T-helper 1 cell (primary cell): ENCODE data around the gene OR10K2.
"Not testable (repeated sequence)": the region's sequence is repeated elsewhere in the genome, so short reads cannot be mapped to it uniquely, and the experiment has no call there.

Source experiments
- DNase-seq, 5 donors: peaks; one replicate each; pipeline ENCODE4 v3.0.0-alpha.2; 2012 to 2020
- total RNA-seq, 4 donors: gene quantifications; one replicate each; lab custom pipeline; 2026; lab: John Stamatoyannopoulos, UW

The OR10K2 gene, protein sequence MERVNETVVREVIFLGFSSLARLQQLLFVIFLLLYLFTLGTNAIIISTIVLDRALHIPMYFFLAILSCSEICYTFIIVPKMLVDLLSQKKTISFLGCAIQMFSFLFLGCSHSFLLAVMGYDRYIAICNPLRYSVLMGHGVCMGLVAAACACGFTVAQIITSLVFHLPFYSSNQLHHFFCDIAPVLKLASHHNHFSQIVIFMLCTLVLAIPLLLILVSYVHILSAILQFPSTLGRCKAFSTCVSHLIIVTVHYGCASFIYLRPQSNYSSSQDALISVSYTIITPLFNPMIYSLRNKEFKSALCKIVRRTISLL
- 0 reads per million in 4 donors for total RNA-seq

DNA sequence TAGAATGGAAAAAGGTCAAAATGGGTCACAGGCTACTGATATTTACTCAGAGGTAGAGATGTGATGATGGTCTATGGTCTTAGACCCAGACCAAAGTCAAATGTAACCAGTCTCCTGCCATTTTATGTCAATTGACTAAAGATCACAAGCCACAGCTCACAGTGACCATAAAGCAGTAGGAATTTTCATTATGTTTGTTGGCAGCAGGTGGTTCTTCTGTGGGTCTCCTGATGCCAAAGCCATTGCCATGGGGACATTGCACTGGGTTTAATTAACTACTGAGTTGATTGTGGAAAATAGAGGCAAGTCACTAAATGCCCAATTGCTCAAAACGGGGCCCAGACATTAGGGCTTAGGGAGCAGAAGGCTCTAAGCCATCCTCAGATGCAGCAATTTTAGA is at the start of gene OR10K2:
Gene OR10K2 (minus strand): TSS at position 101 of the 400 bp plus-strand sequence. CDS start 5,371 bp downstream, outside the sequence.
- no peak for DNase-seq

DNA sequence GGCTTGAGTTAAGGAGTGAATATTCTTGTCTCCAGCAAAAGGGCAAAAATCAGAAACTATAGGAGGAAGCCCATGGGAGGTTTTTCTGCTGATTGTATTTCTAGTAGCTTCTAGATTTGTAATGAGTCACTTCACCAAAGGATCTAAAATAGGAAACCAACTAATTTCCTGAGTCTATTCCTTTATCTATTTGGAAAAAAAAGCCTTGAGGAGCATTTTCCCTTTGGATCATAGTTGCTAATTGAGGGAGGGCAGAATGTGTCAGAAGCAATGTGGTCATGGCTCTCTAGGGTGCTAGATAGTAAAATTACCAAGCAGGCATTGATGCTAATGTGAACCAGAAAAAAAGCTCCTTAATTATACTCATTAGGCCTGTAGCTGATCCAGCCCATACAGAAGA is 45.9 kb upstream of the OR10K2 start, which contains the start of gene OR10R2:
Gene OR10R2 (plus strand): TSS at position 301 of the 400 bp plus-strand sequence. CDS start 106 bp downstream, outside the sequence.
- no peak for DNase-seq

DNA sequence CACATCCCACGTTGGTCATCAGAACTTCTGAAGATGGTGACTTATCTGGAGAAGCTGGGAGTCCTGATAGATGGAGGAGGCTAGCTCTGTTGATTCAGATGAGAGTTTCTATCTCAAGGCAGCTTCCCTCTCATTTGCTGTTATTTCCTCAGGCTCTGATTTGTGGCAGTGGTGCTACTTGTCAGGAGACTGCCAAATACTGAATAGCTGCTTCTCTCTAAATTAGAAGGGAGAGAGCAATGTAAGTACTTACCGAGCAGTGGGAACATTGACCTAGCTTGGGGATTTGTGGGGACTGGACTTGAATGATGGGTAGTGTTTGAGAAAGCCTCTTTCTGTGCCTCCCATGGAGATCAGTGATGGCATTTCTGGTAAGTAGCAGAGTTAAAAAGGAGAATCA is 35.5 kb upstream of the OR10K2 start, which contains the start of gene OR10K1:
Gene OR10K1 (plus strand): TSS at position 301 of the 400 bp plus-strand sequence. CDS start 3,728 bp downstream, outside the sequence.
- no peak for DNase-seq

DNA sequence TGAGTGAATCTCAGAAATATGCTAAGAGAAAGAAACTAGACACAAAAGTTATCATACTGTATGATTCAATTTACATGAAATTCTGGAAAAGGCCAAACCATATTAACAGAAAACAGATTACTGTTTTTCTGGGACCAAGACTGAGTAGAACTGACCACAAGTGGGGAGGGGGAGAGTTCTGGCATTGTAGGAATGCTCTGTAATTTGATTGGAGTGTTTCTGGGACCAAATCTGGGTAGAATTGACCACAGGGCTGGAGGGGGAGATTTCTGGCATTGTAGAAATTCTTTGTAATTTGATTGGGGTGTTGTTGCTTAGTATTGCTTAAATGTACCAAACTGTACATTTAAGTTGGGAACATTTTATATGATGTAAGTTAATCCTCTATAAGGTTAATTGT is 32.2 kb upstream of the OR10K2 start:
- DNase-seq: no peak

DNA sequence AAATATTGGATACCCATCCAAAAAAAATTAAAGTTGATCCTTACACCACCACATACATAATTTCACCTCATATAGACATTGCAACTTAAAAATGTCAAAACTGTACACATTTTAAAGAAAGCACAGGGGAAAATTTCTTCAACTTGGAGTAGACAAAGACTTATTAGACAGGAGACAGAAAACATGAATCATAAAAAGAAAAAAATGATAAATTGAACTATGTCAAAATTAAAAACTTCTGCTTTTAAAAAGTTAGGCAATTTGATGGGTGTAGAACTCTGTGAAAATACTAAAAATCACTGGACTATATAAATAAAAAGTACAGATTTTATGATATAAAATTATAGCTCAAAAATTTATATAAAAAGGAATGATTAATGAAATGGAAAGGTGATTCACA is 31.2 kb upstream of the OR10K2 start:
- DNase-seq: no peak

DNA sequence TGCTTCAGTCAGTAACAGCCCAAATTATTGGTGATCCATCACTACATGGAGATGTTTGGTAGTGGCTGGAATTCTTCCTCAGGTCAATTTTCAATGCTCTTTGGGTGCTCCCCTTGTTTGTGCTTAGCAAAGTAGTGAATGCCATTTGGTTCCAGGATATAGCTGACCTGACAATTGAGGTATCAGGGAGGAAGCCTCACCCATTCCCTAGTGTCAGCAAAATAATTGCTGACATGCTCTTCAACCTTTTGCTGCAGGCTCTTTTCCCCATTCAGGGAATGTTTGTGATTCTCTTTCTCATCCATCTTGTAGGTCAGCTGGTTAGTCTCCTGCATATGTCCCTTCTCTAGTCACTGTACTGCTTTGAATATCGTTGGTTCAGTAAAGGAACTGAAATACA is 28.5 kb upstream of the OR10K2 start:
- no peak for DNase-seq

DNA sequence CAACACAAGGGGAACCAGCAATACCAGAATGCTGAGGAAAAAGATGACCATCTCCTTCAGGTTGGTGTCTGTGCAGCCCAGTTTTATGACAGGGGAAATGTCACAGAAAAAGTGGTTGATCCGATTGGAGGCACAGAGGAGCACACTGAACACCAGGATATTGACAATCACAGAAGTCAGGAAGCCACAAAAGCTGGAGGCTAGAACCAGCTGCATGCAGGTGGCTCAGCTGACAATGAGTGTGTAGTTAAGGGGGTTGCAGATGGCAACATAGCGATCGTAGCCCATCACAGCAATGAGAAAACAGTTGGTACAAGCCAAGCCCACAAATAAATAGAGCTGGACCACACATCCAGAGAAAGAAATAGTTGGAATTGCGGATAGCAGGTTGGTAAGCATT is 19.3 kb upstream of the OR10K2 start:
- no peak for DNase-seq

DNA sequence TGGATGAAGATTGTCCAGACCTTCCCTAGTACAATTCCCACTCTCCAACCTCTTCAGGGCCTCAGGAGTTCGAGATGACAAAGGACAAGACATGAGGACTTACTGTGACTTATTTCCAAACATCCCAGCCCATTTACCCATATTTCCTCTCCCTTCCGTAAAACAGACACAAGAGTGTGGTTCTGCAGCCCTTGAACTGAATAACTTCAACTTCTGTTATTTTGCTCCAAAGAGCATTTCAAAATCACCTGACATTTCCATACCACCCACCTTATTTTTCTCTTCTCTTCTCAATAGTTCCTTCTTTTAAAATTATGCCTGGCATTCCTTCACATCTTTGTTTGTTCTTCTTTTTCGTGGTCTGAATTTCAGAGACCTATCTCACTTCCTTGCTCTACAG is 8.7 kb upstream of the OR10K2 start:
- DNase-seq: no peak

DNA sequence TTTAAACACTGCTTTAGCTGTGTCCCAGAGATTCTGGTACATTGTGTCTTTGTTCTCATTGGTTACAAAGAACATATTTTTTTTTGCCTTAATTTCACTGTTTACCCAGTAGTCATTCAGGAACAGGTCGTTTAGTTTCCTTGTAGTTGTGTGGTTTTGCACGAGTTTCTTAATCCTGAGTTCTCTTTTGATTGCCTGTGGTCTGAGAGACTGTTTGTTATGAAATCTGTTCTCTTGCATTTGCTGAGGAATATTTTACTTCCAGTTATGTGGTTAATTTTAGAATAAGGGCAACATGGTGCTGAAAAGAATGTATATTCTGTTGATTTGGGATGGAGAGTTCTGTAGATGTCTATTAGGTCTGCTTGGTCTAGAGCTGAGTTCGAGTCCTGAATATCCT is 4.1 kb upstream of the OR10K2 start:
- not testable (repeated sequence) for DNase-seq

DNA sequence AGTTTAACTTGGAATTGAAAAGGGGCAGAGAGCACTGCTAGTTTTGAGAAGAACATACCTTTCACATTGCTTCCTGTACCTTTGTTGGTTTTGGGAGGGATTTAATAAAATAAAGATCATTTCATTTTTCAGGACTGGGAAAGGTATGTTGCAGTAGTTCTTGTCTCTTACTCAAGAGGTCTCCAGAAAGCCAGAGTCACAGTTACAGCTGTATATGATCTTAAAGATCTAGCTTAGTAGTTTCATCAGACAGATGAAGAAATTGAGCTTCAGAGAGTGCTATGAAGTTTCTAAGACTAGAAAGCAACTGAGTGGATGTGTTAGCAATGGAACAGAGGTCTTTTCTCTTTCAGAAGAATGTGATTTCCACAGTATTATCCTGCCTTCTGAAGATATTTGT is 1.0 kb downstream of the OR10K2 start:
- no peak for DNase-seq

DNA sequence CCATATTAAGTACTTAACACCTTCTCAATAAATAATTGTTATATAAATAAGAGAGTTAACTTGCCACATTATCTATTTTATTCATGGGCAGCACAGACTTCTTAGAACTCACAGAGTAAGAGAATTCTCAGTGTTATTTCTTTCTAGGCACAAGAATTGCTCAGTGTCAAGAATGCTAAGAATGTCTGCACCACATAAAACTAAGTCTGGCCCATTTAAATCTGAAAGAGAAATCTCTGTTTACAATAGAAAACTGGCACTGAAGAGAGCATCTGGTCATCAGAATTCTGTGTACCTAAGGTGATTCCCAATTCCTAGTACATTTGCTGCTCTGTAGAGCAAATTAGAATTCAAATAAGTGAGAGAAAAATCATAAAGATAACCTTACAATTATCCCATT is 3.8 kb downstream of the OR10K2 start:
- DNase-seq: no peak

DNA sequence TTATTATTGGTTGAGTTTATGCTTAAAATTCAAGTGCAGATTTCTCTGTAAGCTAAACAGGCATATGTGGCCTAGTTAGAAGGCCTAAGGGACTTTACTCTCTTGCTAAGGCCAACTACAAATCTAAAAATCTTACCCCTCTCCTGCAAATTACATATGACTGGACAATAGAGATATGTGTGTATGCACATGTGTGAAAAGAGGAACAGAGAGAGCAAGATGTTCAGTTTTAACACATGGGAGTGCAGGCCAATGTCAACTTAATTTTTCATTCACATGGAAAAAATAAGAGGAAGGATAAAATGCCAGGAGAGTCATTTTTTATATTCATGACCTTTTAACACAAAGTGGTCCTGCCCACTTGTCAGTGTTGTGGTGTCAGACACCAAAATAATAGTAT is 8.5 kb downstream of the OR10K2 start:
- no peak for DNase-seq

DNA sequence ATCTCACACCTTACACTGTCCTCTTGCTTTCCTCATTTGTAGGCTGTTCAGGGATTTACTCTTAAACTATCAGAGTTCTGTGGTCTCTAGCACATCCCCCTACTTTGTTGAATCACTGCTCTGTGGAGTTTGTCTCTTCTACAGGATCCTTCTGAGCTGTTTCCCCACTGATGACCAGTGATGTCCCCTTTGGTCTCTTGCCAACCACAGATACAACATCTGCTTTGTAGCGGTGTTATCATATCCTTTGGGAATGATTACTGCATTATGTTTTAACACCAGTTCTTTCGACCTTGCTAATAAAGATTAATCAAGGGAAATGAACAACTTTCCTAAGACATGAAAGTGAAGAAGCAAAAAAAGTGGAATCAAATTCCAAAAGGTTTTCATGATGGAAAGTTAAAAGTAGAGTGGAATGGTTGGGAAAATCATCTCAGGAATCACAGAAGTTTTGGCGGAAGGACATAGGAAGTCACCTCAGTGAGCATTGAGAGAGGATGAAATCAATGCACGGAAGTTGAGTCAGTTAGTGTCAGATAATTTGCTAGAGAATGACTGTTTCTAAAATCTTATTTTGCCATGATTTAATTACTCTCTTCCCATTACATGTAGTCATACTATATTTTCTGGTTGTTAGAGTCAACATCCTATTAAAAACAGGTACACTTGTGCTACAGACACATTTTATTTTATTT is 11.2 kb downstream of the OR10K2 start:
- DNase-seq: no peak

DNA sequence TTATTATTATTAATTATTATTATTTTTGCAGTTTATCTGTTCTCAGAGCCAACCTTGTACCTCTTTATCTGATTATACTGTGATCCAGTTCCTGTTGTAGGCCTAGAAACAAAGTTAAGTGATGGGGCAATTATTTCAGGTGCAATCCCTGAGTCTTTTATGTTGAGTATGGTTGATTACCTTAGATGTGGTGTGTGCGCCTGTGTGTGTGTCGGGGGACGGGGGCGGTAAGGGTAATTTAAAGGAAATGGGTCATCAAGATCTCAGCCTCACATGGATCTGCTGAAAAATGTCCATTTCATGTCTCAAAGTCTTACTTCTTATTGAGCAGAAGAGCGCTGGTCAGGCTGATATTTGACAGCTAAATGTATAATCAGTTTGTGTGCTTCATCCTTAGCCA is 18.9 kb downstream of the OR10K2 start:
- no peak for DNase-seq

DNA sequence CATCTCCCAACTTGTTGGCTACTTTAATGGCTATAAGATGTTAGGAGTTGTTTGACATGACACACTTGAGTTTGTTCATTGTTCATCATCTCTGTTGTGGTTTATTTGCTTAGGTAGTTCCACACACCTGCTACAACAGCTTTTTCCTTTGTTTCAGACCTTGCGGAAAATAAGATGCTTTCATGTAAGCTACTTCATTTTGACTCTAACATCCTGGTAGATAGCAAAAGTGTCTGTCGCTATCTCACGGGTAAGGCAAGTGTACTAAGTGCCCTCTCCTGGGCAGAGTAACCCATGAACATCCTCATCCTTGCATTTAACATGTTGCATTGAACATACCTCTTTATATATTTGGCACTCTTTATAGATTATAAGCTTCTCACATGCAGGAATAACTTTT is 25.2 kb downstream of the OR10K2 start:
- no peak for DNase-seq

DNA sequence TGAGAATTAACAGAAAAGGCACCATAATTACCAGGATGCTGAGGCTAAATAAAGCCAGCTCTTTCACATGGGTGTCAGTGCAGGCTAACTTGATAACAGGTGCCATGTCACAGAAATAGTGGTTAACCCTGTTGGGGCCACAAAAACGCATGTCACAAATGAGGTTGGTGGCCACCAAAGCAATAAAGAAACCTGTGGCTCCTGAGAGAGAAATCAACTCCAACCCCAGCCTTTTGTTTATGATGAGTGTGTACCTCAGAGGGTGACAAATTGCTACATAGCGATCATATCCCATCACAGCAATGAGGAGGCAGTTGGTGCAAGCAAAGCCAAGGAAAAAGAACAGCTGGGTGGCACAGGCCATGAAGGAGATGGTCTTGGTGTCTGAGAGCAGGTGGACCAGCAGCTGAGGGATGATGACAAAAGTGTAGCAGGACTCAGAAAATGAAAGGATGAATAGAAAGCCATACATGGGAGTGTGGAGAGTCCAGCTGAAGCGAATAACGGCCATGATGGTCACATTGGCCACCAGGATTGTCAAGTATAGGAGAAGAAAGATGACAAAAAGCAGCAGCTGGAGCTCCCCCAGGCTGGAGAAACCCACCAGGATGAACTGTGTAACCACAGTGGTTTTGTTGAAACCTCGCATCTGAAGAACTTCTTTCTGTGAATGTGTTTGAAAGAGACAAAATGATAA is 27.1 kb downstream of the OR10K2 start, which contains the start of gene OR10T2:
Gene OR10T2 (minus strand): TSS at position 649 of the 697 bp plus-strand sequence. CDS start 0 bp downstream, at position 649.
- no peak for DNase-seq

DNA sequence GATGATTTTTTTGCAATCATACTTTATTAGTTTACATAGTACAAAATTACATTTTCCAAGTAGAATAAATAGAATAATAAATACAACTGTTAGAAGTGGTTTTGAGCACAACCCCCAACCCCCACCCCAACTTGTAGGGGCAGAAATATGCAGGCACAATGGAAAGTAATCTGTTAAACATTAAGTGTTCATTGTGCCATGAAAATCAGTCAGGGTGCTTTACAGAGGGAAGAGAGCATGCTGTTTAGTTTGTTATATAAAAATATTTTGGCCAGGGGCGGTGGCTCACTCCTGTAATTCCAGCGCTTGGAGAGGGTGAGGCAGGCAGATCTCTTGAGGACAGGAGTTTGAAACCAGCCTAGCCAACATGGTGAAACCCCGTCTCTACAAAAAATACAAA is 29.4 kb downstream of the OR10K2 start:
- DNase-seq: no peak

DNA sequence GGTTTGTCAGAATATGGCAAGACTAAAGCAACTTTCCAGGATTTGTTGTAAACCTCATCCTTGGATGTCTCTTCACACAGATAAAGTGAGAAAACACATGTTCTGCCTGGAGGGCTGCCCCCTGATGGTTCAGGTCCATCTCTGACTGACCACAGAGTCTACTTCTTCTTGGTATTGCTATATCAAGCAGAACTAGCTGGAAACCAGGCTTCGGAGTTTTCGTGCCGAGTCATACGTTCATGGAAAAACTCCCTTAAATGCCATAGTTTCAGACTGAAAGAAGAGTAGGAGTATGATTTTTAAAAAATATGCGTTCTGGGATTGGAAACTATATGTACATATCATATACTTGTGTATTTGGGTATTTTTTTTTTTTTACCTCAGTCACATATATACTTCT is 32.6 kb downstream of the OR10K2 start:
- no peak for DNase-seq

DNA sequence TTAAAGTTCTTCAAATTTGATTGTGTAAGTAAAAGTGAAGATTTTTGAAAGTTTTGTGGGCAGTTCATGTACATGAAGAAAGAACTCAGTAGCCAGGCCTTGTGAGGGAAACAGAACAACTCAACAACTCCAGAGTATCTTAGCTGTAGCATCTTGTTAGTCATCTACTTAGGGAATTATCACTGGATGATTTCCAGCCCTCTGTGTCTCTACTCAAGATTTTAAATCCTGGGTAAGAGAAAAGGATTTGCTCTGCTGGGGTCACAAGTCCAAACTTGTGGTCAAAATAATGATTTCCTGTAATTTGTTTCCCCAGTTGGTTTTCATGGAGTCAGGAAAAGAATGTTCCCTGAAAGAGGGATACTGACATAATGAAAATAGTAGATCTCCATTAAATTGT is 34.9 kb downstream of the OR10K2 start:
- DNase-seq: no peak

DNA sequence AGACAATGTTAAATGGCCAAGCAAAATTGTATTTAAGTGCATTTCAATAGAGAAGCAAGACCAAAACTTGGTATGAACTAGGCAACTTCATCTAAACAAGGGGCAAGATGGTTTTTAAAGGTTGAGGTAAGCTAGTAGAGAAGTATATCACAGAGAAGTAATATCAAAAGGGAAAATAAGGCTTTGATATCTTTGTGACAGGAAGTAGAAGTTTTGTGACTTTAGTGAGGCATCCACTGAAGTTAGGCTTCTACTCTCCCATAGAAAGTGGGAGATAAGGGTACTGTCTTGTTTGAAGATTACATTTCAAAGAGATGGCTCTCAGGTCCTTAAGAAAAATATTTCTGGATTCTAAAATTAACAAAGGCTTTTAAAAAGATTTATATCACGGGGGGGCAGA is 35.7 kb downstream of the OR10K2 start:
- no peak for DNase-seq

DNA sequence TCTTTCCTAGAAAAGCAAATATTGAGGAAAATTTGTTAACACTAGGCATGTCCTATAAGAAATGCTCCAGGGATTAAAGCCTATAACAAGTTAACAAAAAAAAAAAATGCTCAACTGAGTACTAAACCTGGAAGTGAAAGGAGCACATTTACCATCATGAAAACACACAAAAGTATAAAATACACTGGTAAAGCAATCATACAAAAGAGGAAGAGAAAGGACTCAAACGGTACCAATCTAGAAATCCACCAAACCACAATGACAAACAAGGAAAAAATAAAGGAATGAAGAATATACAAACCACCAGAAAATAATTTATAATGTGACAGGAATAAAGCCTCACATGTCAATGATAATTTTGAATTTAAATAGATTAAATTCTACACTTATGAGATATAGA is 51.2 kb downstream of the OR10K2 start:
- DNase-seq: no peak

DNA sequence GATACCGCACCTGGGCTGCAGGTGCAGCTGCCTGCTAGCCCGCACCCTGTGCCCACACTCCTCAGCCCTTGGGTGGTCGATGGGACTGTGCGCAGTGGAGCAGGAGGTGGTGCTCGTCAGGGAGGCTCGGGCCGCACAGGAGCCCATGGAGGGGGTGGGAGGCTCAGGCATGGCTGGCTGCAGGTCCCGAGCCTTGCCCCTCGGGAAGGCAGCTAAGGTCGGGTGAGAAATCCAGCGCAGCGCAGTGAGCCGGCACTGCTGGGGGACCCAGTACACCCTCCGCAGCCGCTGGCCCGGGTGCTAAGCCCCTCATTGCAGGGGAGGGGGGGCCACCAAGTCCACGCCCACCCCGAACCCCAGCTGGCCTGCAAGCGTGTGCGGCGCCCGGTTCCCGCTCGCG is 51.9 kb downstream of the OR10K2 start:
- not testable (repeated sequence) for DNase-seq

DNA sequence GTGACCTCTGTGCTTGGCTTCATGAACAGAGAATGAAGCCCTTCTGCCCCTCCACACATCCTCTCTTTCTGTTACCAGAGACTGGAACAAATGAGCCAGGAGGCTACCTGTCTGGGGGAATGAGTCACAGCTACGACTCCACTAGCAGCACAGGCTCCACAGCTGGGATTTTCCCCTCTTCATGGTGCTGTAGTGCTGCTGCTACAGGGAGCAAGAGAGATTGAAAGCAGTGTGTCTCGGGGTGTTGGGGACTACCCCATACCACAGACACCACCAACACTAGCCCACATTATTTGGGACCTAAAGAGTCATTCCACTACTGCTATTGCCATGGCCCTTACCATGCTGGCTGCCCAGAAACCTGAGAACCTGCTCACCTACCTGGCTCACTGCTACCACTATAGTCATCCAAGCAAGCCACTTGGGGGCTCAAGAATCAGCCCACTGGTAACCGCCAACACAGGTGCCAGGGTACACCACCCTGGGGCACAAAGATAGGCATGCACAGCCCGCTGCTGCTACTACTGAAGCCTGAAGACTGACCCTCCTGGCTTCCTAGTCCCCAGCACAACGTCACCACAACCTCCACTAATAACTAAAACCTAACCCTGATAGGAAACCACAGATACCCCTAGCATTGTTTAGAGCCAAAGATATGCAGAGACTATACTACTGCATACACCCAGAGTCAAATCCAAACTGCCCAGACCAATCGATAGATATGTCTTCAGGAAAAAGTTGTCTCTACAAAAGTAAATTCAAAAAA is 54.7 kb downstream of the OR10K2 start:
- DNase-seq: no peak
